NCI-H1930 (cell line): ENCODE results near the gene LYSMD1.

Experiments used
- DNase-seq, 2 experiments: peaks; one replicate each; lab custom pipeline; 2025; lab: John Stamatoyannopoulos, UW

LYSMD1 gene

GRCh38 chr1:151175863-151176262 lies 10.2 kb upstream of the LYSMD1 start, which contains the start of gene TMOD4:
TMOD4 (minus strand) TSS chr1:151175981; CDS start chr1:151174875, 1,106 bp downstream.
- no peak for DNase-seq

GRCh38 chr1:151175041-151175741 lies 9.5 kb upstream of the LYSMD1 start:
- no peak for DNase-seq

- no peak for DNase-seq
These were observed 5.5 kb upstream of the LYSMD1 start for GRCh38 chr1:151171190-151171589.

GRCh38 chr1:151167116-151167515 lies 1.4 kb upstream of the LYSMD1 start:
- no peak for DNase-seq

- DNase-seq, result no peak
These were observed 829 bp upstream of the LYSMD1 start for GRCh38 chr1:151166505-151166956.

- no peak for DNase-seq
These were observed 393 bp downstream of the LYSMD1 start for GRCh38 chr1:151165281-151165737.

- no peak for DNase-seq
These were observed 896 bp downstream of the LYSMD1 start for GRCh38 chr1:151164732-151165280.

GRCh38 chr1:151159373-151159772 lies 6.3 kb downstream of the LYSMD1 start:
- DNase-seq, result no peak

GRCh38 chr1:151158751-151159251 lies 6.9 kb downstream of the LYSMD1 start:
- no peak for DNase-seq

- DNase-seq, result no peak
These were observed 7.4 kb downstream of the LYSMD1 start for GRCh38 chr1:151158326-151158725.

- DNase-seq, result no peak
These were observed 8.6 kb downstream of the LYSMD1 start for GRCh38 chr1:151157067-151157531.

GRCh38 chr1:151156515-151156819 lies 9.2 kb downstream of the LYSMD1 start, which contains the start of gene TNFAIP8L2:
TNFAIP8L2 (plus strand) TSS chr1:151156649; CDS start chr1:151158698, 2,049 bp downstream.
- DNase-seq, result no peak

- no peak for DNase-seq
These were observed 18.0 kb downstream of the LYSMD1 start for GRCh38 chr1:151147665-151148064.

GRCh38 chr1:151147132-151147503 lies 18.6 kb downstream of the LYSMD1 start:
- no peak for DNase-seq

GRCh38 chr1:151146412-151147131 lies 19.1 kb downstream of the LYSMD1 start, which contains the start of gene SEMA6C:
SEMA6C (minus strand) TSS chr1:151146631; CDS start chr1:151142621, 4,010 bp downstream.
- DNase-seq, result peak; percentile 74 to 85

- no peak for DNase-seq
These were observed 19.7 kb downstream of the LYSMD1 start for GRCh38 chr1:151146072-151146411.

- DNase-seq, result no peak
These were observed 20.2 kb downstream of the LYSMD1 start for GRCh38 chr1:151145304-151146071.

- DNase-seq, result no peak
These were observed 21.0 kb downstream of the LYSMD1 start for GRCh38 chr1:151144474-151145303.

GRCh38 chr1:151143986-151144385 lies 21.7 kb downstream of the LYSMD1 start:
- DNase-seq, result no peak

- no peak for DNase-seq
These were observed 22.7 kb downstream of the LYSMD1 start for GRCh38 chr1:151143057-151143435.
